ENCODE data around the gene MAP6.

- TF ChIP-seq CTCF (IDR thresholded peaks at IDR 0.05; ENCODE audit: low read length) (no peak), EZH2 (IDR thresholded peaks at IDR 0.05; ENCODE audit: borderline replicate concordance, low read length) (no peak)
Observed at GRCh38 chr11:75553889-75554257, 115.0 kb downstream of the MAP6 start.

Data from OCI-LY1 (cell line).